DMS53 (cell line): ENCODE measurements around the gene INPP4A.

ENCODE experiments used
- DNase-seq: peaks from one replicate; lab custom pipeline; 2025; lab: John Stamatoyannopoulos, UW

INPP4A gene

DNA sequence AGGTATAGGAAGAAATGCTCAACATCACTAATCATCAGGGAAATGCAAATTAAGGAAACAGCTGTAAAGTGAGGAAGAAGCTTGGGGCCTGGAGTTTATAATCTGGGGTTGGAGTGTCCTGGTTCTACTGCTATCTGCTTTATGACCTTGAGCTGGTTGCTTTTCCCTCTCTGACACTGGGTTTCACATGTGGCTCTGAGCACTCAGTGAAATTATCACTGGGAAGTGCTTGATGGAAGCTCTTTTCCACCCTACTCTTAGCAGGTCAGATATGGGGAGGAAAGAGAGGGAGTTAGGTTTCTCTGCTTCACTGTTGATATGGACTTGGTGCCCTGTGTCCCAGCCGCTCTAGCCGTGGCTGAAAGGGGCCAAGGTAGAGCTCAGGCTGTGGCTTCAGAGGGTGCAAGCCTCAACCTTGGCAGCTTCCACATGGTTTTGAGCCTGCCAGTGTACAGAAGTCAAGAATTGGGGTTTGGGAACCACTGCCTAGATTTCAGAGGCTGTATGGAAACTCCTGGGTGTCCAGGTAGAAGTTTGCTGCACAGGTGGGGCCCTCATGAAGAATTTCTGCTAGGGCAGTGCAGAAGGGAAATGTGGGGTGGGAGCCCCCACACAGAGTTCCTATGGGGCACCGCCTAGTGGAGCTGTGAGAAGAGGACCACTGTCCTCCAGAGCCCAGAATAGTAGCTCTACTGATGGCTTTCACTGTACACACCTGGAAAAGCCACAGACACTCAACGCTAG lies 52.3 kb downstream of the INPP4A start:
- DNase-seq: no peak

DNA sequence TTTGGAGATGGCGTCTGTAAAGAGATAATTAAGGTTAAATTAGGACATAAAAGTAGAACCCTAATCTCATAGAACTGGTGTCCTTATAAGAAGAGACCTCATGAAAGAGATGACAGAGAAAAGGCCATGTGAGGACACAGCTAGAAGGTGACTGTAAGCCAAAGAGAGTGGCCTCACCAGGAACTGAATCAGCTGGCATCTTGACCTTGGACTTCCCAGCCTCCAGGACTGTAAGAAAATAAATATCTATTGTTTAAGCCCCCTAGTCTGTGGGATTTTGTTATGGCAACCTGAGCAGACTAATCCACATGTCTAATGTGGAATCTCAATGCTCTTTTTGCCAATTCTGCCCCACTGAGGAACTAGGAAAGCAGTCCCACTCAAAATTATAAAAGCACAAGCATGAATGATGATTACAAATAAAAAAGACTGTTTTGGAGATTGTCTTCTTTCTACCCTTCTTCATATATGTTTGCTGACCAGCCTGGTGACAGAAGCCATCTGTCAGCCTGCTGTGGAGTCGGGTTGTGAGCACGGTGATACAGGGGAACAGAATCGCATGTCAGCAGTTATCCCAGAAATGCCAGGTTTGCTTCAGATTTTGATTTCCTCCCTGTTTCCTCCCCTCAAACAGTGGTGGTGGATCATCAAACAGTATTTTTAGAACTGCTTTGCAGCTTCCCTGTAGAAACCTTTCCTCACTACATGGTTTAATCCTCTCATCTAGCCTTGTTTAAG lies 54.2 kb downstream of the INPP4A start:
- no peak for DNase-seq

DNA sequence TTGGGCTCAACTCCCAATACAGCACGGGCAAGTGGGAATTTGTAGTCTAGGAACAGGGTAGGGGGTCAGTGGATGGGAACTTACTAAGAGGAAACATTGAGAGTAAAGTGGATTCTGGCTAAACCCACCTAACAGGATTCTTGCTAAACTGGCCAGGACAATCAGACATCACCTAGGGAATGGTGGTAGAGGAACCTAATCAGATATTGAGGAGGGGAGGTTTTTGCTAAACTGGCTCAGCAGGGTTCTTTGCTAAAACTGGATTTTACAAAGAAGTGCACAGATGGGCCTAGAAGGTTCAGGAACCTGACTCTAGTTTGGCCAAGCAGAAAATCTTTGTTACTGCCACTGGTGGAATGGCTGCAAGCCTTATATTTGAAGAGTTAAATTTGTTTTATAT lies 55.9 kb downstream of the INPP4A start:
- no peak for DNase-seq

DNA sequence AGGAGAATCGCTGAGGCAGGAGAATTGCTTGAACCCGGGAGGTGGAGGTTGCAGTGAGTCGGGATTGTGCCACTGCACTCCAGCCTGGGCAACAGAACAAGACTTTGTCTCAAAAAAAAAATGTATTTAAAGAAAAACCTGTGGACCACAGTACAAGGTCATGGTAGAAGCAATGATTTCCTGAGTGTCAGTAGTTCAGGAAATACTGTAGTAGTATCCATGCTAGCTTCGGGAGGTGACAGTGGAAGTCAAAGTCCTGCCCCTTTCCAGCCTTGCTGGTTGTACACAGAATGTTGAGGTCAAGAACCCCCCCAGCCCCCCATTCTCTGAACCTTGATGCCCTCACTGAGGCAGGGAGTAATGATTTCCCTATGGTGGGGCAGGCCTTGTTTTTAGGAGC lies 56.6 kb downstream of the INPP4A start:
- DNase-seq: no peak

DNA sequence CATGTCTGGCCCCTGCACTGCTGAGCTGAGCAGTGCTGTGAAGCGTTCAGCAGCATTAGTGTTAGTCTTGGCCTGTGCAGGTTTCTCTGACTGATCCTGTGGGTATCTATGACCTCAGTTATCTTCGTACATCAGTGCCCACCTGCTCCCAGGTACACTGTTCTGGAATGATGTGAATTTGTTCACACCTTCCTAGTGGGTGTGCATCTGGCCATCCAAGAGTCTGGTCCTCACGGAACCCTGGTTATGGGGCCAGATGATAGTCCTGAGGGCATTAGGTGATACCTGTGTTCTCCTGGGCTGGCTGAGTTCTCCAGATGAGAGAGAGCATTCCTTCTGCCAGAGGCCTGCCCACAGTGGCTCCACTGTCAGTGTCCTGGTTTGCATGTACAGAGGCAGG lies 57.2 kb downstream of the INPP4A start:
- DNase-seq: no peak

DNA sequence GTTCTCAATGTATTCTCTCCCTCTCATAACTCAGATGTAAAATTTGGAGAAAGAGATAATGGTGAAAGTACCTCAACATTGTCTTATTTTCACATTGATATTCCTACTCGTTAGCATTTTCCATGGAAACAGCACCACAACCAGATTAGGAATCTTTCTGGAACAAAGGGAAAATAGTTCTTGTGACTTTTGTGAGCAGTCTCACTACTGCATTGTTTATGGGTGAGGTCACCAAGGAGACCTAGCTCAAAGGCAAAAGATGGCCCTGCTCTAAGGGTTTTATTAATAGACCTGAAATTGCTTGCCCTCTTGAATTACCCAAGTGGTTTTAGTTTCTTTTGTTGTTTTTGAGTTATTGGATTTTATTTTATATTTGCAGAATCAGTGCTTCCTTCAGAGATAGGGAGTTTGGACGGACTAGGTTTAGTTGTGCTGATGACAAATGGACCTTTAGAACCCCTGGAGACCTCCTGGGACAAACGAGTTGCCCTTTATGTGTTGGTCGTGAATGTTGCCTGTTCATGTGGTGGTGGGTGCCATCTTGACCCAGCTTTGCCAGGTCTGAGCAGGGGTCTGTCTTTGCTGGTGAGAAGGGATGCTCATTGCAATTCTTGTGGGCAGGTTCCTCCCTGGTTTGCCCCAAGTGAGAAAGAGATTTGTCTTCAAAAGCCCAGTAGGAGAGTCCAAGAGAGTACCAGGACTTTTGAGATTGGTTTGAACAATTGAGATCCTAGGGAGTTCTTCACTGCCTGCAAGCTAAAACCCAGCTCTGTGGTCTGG lies 58.1 kb downstream of the INPP4A start:
- DNase-seq: no peak

DNA sequence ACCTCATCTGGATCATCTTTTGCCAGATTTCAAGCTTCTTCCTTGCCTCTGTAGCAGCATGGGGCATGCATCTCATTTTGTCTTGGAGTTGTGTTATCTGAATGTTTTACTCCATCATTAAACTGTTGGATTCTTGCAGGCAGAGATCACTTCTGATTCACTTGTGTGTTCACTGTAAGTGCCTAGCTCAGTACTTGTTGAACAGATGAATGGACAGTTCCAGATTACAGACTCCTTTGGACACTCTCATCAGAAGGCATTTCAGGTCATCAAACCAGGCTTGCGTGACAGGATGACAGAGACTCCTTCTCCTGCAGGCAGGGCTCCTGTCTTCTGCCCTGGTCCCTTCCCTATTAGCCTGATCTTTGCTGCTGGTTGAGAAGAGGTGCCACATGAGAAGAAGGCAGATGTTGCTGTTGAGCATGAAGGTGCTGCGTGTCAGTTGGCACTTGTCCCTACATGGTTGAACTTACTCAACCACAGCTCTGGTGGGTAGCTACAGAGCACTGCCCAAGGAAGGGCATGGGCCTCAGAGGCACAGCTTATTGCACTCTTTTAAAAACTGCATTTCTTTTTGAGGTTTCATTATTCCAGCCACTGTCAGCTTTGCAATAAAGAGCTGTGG lies 58.9 kb downstream of the INPP4A start:
- no peak for DNase-seq

DNA sequence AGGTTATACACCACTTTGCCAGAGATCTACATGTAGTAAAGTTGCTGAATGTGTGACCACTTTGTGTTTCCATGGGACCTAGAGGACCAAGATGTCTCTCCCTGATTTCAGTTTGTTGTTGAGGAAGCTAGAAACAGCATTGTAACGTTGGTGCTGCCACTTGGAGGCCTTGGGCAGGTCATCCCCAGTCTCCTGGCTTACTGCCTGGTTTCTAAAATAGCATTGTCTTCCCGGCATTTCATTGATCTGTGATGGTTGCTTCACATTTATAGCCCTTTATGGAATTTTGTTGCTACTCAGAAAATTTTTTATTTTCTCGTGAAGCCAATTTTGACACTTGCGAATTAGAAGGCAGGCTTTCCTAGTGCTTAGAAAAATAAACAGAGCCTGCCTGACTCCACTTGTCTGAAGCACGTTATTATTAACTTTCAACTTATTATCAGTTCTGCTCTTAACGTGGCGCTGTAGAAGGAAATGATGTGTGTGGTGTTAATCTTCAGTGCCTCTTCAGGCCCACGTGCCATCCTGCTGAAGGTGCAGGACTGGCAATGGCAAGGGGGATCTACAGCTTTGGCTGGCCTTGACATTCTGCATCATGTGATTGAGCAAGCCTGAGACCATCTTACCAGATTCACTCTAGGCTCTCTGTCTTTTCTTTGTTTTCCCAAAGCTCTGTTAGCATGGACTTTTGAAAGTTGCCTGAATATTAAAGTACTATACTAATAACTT lies 59.9 kb downstream of the INPP4A start:
- DNase-seq: no peak

DNA sequence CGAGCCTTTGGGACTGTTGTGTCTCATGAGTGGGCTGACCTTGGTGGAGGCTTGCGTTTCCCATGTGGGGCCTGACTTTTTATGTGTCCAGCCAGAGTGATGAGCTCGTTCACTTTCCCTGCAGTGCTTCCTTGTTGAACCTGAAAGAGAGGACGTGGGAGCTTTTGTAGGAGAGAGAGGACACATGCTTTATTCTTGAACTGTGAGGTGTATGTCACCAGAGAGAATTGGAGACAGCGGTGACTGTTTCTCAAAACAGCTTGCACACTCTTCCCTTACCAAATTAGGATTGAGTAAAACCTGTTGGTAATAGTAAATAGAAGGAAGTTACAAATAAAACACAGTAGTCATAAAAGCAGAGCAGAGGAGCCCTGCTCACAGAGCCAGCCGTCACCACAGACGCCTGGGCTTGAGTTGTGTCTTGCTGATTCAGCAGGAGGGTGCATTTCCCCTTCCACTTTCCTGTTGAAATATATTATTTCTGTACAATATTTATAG lies 60.7 kb downstream of the INPP4A start:
- peak; percentile 41 for DNase-seq

DNA sequence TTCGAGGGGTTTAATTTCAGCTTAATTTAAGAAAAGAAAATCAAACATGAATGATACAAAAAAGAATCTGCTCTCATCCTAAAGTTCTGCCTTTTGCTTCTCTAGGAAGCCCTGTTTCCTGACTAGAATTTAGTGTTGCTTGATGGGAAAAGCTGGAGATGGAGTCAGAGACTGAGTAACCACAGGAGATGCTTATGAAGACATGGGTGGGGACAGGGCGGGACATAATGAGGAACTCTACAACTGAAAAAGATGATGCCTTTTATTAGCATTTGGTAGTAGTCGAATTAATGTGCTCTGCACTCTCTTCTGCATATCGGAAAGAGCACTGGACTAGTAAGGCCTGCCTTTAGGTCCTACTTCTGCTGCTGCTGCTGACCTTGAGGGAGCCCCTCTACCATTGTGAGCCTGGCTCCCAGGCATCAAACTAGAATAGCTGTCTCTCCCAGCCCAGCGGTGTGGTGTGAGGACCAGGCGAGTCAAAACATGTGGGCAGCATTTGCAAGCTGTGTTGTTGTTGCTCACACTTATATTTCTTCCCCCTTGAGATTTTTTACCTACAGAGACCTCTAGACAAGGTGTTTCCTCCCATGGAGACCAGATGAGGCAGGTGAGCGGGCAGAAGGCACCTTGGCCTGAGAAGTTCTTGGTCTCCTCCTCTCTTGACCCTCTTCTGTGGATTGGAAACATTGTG lies 61.5 kb downstream of the INPP4A start:
- DNase-seq: no peak

DNA sequence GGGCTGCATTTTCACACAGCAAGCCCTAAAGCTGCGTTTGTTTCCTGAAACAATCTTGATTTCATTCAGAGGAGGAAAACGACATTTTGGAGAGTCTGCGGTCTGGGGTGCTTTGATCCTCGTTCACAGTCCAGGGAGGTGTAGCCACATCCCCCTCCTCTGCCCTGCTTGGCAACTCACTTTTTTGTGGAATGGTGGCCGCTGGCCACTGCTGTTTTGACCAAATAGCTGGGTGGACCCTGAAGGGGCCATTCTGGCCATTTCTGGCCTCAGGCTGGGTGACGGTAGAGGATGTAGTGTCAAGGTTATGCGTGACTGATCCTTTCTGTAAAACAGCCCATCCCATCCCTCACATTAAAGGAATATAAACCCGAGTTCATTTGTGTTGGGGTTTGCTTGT lies 62.2 kb downstream of the INPP4A start:
- DNase-seq: no peak

DNA sequence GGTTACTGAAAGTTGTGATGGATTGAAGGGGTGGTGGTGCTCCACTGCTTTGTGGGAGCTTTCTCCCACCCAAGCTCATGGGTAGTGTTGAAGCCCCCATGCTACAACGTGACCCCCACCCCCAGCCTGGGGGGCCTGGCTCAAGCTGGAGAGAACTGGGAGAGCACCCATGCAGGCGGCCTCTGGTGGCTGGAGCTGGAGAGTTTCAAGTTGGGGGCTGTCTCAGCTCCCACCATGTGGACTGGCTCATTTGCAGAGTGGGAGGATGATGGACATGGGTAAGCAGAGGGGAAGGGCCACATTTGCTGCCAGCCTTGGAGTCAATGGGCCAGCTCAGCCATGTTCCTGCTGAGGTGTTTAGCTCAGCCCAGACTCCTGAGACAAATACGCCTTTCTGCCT lies 62.8 kb downstream of the INPP4A start:
- no peak for DNase-seq

DNA sequence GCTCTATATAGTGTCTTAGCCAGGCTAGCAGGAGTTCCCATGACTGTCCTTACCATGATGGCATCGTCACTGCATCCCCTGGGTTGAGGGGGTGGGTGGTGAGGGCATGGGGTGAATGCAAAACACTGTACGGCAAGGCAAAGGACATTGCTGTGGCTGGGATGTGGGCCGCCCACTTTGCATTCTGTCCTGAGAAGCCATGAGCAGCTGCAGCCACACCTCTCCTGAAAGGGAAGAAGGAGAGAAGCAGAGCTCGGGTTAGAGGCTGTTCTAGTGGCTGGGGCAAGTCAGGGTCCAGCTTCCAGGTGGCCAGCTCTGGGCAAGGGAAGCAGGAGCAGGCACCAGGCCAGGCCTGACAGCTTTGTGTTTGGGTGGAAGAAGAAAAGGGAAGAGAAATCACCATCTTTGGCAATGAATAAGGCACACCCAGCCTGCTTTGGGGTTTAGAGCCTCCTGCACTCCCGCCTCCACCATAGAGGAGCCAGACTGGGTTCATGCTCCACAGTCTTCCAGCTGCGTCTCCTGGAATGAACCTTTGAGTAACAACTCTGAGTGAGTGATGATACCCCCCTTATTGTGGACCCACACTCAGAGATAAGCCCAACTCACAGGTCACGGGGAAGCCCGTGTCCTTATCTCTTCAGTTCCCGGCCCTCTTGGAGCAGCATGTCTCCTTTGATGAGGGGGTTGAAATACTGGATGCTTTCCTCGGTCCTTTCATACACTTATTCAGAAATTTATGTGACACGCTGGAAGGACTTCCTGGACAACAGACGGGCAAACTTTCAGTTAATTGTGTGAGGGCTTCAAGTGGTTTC lies 63.4 kb downstream of the INPP4A start:
- no peak for DNase-seq

DNA sequence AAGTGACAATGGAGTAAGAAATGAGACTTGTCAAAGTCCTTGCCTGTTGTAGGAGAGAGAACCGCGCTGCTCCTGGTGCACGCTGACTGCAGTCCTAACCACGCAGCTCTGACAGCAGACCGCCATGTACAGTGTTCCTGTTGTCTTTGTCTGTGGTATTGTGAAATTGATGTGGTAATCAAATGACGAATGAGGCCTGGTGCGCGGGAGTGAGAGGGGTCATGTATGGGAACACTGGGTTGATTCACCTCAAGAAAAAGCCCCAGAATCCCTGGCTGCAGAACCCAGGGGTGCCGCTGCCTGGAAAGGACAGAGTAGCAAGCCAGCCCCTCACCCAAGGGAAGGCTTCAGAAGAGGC lies 64.0 kb downstream of the INPP4A start:
- no peak for DNase-seq

DNA sequence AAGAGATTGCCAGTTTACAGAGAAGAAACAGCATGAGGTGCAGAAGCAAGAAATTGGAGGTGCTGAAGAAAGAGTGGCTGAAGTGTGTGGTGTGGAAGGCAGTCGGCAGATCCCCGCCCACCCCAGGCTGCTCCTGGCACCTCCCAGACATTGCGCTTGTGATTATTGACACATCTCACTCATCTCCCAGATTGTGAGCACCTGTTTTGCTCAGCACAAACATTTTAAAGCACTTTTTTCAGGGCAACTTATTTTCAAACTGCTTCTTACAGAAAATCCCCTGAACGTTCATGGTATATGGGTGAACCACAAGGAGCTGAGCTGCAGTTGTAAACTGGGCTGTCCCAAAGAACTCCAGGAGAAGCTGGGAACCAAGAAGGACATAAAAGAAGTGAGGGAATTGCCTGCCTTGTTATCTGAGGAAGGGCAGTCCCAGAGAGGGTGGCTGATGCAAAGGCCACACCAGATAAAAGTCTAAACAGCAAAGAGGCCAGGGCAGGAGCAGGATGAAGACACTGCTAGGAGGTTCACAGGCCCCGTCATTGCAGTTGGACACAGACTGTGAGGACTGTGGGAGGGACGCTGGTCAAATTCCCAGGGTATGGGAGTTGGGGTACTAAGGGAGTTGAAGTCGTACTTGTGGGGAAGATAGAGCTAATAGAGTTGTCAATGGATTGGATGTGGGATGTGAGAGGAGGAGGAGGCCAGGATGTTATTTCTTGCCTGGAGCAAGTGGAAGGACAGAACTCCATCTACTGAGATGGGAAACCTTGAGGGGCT lies 65.1 kb downstream of the INPP4A start:
- no peak for DNase-seq

DNA sequence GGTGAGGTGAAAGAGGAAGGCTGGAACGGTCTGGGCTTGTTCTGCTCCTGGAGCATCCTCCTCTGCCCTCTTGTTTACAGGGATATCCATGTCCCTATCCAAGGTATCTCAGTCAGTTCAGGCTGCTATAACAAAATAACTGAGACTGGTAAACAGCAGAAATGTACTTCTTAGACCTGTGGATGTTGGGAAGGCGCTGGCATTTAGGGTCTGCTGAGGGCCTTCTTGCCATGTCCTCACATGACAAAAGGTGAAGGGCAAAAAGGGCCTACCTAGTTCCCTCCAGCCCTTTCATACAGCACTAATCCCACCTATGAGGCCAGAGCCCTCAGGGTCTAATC lies 65.6 kb downstream of the INPP4A start:
- DNase-seq: no peak

DNA sequence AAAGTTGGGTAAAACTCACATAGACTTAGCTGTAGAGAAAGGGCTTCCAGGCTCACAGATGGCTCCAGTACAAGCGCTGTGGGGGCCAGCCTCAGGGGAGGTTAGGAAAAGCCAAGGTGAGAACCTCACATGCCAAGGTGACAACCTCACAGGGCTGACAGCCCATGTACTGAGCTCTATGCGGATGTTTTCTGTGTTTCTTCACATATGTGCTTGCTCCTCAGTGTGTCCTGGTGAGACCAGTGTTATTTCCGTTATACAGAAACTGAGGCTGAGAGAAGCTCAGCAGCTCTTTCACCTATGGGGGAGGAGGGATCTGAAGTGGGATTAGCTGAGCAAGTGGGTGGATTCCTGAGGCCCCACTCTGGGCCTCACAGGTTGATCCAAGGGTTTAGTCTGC lies 67.3 kb downstream of the INPP4A start:
- no peak for DNase-seq

DNA sequence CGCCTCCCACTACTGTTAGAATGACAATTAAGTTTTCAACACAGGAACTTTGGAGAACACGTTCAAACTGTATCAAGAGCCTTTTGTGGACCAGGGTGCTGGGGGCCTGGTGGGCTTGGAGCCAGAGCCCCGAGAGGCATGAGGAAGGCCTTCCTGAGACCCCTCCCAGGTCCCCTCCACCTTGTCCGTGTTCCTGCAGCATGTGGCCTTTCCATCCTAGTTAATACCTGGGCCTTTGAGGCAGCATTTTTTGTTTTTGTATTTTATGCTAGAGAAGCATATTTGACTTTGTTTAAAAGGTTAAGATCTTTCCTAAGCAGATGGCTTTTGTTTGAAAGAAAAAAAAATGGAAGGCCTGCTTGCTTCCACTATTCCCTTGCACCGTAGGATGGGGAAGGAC lies 68.0 kb downstream of the INPP4A start:
- no peak for DNase-seq

DNA sequence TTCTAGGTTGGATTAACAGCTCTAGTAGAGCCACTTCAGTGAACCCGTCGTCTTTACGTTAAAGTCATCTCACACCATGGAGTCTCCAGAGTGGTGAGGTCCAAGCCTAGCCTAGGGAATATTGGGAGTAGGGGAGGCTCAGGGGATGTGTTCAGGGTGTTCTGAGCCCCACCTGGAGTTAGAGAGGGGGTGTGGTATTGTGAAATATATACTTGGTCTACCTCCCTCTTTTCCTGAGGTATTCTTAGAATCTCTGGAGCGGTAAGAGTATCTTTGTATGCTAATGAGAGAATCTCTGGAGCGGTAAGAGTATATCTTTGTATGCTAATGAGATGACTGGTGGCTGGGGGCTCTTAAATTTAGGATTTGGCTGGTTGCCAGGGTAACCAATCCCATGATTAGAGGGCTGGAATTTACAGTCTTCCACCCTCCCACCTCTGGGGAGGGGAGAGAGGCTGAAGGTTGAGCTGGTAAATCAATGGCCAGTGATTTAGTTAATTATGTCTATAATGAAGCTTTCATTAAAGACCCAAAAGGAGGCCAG lies 69.5 kb downstream of the INPP4A start:
- DNase-seq: no peak
